ENCODE measurements around the gene FBXO17.

The FBXO17 gene

DNA sequence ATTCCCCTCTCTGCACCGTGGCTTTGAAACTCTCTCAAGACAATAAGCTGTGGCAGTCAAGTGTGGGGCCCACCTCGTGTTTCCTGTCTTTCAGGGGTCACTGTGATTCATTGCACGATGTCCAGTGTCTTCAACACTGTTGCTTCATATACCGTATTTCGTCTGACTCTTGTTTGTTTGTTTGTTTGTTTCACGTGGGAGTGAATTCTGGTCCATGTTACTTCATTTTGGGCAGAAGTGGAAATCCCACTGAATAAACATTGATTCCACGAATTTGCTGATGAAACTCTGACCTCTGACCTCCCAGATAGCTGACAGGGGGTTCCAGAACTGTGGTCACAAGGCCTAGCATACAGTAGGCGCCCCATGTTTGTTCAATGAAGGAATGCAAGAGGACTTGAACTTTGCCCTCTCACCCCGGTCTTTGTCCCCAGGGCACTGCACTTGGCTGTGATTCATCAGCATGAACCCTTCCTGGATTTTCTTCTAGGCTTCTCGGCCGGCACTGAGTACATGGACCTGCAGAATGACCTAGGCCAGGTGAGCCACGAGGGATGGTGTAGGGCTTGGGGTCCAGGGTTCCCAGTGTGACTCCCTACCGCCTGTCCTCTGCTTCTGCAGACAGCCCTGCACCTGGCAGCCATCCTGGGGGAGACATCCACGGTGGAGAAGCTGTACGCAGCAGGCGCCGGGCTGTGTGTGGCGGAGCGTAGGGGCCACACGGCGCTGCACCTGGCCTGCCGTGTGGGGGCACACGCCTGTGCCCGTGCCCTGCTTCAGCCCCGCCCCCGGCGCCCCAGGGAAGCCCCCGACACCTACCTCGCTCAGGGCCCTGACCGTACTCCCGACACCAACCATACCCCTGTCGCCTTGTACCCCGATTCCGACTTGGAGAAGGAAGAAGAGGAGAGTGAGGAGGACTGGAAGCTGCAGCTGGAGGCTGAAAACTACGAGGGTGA, 70.7 kb downstream of the FBXO17 start:
- H3F3A ChIP-seq (ENCODE audit: low read depth) = no peaks in the 10 kb centered on the region
- no peak overlapping the region for H3K9ac ChIP-seq (ENCODE audit: low read depth, low read length, poor library complexity, severe bottlenecking)
- H4K20me1 ChIP-seq (ENCODE audit: insufficient read depth, low read length, poor library complexity, severe bottlenecking) = no peaks in the 10 kb centered on the region
- H3K4me3 ChIP-seq (ENCODE audit: low read length, poor library complexity, severe bottlenecking) = no peak overlapping the region
- H3K9me3 ChIP-seq (ENCODE audit: insufficient read depth, low read depth, low read length) = no peaks in the 10 kb centered on the region
- H2AFZ ChIP-seq (ENCODE audit: low read length) = no peak overlapping the region
- no peaks in the 10 kb centered on the region for H3K9me2 ChIP-seq (replicated peaks; ENCODE audit: low read depth, low read length)
- H3K27me3 ChIP-seq (ENCODE audit: insufficient read depth, low read length, poor library complexity, severe bottlenecking) = no peaks in the 10 kb centered on the region
- peaks cover 18% of the 10 kb centered on the region for H3K79me2 ChIP-seq (ENCODE audit: insufficient read depth, low read length)
- peaks cover 9% of the 10 kb centered on the region for H3K4me1 ChIP-seq (ENCODE audit: insufficient read depth, low read length, poor library complexity, severe bottlenecking)
- no peak overlapping the region for H3K4me2 ChIP-seq (ENCODE audit: low read depth, low read length, poor library complexity, severe bottlenecking)
- H3K36me3 ChIP-seq (ENCODE audit: insufficient read depth, low read length) = no peaks in the 10 kb centered on the region; the same call in 1 of the 2 replicates
- TF ChIP-seq, protein P1, sequence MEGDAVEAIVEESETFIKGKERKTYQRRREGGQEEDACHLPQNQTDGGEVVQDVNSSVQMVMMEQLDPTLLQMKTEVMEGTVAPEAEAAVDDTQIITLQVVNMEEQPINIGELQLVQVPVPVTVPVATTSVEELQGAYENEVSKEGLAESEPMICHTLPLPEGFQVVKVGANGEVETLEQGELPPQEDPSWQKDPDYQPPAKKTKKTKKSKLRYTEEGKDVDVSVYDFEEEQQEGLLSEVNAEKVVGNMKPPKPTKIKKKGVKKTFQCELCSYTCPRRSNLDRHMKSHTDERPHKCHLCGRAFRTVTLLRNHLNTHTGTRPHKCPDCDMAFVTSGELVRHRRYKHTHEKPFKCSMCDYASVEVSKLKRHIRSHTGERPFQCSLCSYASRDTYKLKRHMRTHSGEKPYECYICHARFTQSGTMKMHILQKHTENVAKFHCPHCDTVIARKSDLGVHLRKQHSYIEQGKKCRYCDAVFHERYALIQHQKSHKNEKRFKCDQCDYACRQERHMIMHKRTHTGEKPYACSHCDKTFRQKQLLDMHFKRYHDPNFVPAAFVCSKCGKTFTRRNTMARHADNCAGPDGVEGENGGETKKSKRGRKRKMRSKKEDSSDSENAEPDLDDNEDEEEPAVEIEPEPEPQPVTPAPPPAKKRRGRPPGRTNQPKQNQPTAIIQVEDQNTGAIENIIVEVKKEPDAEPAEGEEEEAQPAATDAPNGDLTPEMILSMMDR (conservative IDR thresholded peaks at IDR 0.05; ENCODE audit: low read length) = no peak
- no peak for TF ChIP-seq EZH2phosphoT487 (IDR thresholded peaks at IDR 0.05; ENCODE audit: borderline replicate concordance)

- no peaks in the 10 kb centered on the region for H3F3A ChIP-seq (ENCODE audit: low read depth)
- H2AFZ ChIP-seq (ENCODE audit: low read length) = no peak overlapping the region
- no peaks in the 10 kb centered on the region for H3K27me3 ChIP-seq (ENCODE audit: insufficient read depth, low read length, poor library complexity, severe bottlenecking)
- H3K9ac ChIP-seq (ENCODE audit: low read depth, low read length, poor library complexity, severe bottlenecking) = no peak overlapping the region
- TF ChIP-seq, protein P1 (conservative IDR thresholded peaks at IDR 0.05; ENCODE audit: low read length) = no peak
- no peak for TF ChIP-seq EZH2phosphoT487 (IDR thresholded peaks at IDR 0.05; ENCODE audit: borderline replicate concordance)
- H4K20me1 ChIP-seq (ENCODE audit: insufficient read depth, low read length, poor library complexity, severe bottlenecking) = no peaks in the 10 kb centered on the region
- peak overlapping the region; percentile 92 for H3K4me2 ChIP-seq (ENCODE audit: low read depth, low read length, poor library complexity, severe bottlenecking)
- no peaks in the 10 kb centered on the region for H3K9me3 ChIP-seq (ENCODE audit: insufficient read depth, low read depth, low read length)
- peaks cover 18% of the 10 kb centered on the region for H3K79me2 ChIP-seq (ENCODE audit: insufficient read depth, low read length)
- no peak overlapping the region for H3K4me3 ChIP-seq (ENCODE audit: low read length, poor library complexity, severe bottlenecking)
- H3K4me1 ChIP-seq (ENCODE audit: insufficient read depth, low read length, poor library complexity, severe bottlenecking) = peaks cover 17% of the 10 kb centered on the region
- no peaks in the 10 kb centered on the region; the same call in 1 of the 2 replicates for H3K36me3 ChIP-seq (ENCODE audit: insufficient read depth, low read length)
- no peaks in the 10 kb centered on the region for H3K9me2 ChIP-seq (replicated peaks; ENCODE audit: low read depth, low read length)
Measured at GRCh38 chr19:38901683-38902082, 73.9 kb downstream of the FBXO17 start.

DNA sequence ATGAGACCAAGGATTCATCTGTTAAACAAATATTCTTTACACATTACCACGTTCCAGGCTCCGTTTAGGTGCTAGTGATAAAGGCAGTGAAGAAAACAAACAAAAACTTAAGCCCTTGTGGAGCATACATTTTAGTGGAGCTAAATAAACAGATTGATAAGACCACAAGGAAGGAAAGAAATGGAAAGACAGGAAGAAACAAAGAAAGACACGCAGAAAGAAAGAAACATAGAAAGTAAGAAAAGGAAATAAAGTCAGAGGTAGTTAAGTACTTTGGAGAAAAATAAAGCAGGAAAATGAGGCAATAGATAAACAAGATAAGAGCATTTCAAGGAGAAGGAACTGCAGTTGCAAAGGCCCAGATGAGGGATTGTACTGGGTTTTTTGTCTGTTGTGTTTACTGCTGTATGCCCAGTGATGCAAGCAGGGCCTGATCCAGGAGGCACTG, 74.8 kb downstream of the FBXO17 start:
- no peaks in the 10 kb centered on the region for H4K20me1 ChIP-seq (ENCODE audit: insufficient read depth, low read length, poor library complexity, severe bottlenecking)
- H3K27me3 ChIP-seq (ENCODE audit: insufficient read depth, low read length, poor library complexity, severe bottlenecking) = no peaks in the 10 kb centered on the region
- no peaks in the 10 kb centered on the region for H3K9me3 ChIP-seq (ENCODE audit: insufficient read depth, low read depth, low read length)
- H3K4me1 ChIP-seq (ENCODE audit: insufficient read depth, low read length, poor library complexity, severe bottlenecking) = peaks cover 18% of the 10 kb centered on the region
- peak overlapping the region; percentile 92 for H3K4me2 ChIP-seq (ENCODE audit: low read depth, low read length, poor library complexity, severe bottlenecking)
- no peaks in the 10 kb centered on the region for H3F3A ChIP-seq (ENCODE audit: low read depth)
- no peaks in the 10 kb centered on the region; the same call in 1 of the 2 replicates for H3K36me3 ChIP-seq (ENCODE audit: insufficient read depth, low read length)
- peak overlapping the region; percentile 91 for H3K4me3 ChIP-seq (ENCODE audit: low read length, poor library complexity, severe bottlenecking)
- H3K9ac ChIP-seq (ENCODE audit: low read depth, low read length, poor library complexity, severe bottlenecking) = peak overlapping the region; percentile 80
- TF ChIP-seq EZH2phosphoT487 (IDR thresholded peaks at IDR 0.05; ENCODE audit: borderline replicate concordance) = no peak
- TF ChIP-seq, protein P1 (conservative IDR thresholded peaks at IDR 0.05; ENCODE audit: low read length) = no peak
- no peak overlapping the region for H2AFZ ChIP-seq (ENCODE audit: low read length)
- H3K9me2 ChIP-seq (replicated peaks; ENCODE audit: low read depth, low read length) = no peaks in the 10 kb centered on the region
- peaks cover 18% of the 10 kb centered on the region for H3K79me2 ChIP-seq (ENCODE audit: insufficient read depth, low read length)
